ENCODE results near the gene PPDPF. TPM values are rescaled to one million over a fixed set of nuclear protein-coding genes. Genes with fewer than 3 reads are reported as not detected.

Gene PPDPF
- total RNA-seq, 1 experiment from 2014 or later: 148 TPM

DNA sequence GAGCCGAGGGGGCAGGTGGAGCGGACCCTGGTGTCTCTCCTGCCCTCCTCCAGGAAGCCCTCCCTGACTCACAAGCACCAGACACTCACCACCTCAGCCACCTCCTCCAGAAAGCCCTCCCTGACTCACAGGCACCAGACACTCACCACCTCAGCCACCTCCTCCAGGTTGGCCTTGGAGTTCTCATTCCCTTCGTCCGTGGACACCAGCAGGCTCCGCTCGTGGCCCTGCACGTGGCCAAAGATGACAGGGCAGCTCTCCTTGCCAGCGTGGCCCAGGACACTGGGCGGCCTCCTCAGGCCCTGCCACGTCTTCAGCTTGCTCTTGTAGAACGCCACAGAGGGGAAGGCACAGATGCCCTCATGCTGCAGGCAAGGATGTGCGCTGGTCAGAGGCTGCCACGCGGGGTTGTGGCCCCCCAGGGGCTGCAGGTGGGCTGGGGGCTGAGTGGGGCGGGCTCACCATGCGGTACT, 39.8 kb downstream of the PPDPF start:
- no peaks in the 10 kb centered on the region for H3K36me3 ChIP-seq (ENCODE audit: insufficient read depth, low read length, poor library complexity, severe bottlenecking)
- H3K4me1 ChIP-seq (ENCODE audit: insufficient read depth, low read length, poor library complexity, severe bottlenecking): no peaks in the 10 kb centered on the region
- no peaks in the 10 kb centered on the region for H3K27me3 ChIP-seq (replicated peaks; ENCODE audit: insufficient read depth, low read depth, low read length, poor library complexity)
- no peak overlapping the region for H3K27ac ChIP-seq (ENCODE audit: low read depth, low read length, poor library complexity, severe bottlenecking)
- BruUV-seq (replicated peaks): no TSS peak
- ChIA-PET POLR2A (ENCODE audit: low non-redundant PET) (interaction anchor here (0.6 kb wide), 1 partner anchor 1179 kb away, joined by 7 read pairs; no protein-coding TSS in a partner anchor), CTCF (no interaction called here)
- H3K4me3 ChIP-seq (ENCODE audit: low read depth, low read length, poor library complexity, severe bottlenecking): no peak overlapping the region
- DNase-seq (ENCODE audit: low spot score): no peak
- intact Hi-C loops (cut with micrococcal nuclease; ENCODE audit: unreplicated experiment): no loop called here
- H3K9me3 ChIP-seq (ENCODE audit: low read depth, low read length, poor library complexity, severe bottlenecking): no peaks in the 10 kb centered on the region
- TF ChIP-seq EZH2 (IDR thresholded peaks at IDR 0.05; ENCODE audit: borderline replicate concordance, low read depth, low read length, poor library complexity, severe bottlenecking): no peak
- TF ChIP-seq, protein P1, sequence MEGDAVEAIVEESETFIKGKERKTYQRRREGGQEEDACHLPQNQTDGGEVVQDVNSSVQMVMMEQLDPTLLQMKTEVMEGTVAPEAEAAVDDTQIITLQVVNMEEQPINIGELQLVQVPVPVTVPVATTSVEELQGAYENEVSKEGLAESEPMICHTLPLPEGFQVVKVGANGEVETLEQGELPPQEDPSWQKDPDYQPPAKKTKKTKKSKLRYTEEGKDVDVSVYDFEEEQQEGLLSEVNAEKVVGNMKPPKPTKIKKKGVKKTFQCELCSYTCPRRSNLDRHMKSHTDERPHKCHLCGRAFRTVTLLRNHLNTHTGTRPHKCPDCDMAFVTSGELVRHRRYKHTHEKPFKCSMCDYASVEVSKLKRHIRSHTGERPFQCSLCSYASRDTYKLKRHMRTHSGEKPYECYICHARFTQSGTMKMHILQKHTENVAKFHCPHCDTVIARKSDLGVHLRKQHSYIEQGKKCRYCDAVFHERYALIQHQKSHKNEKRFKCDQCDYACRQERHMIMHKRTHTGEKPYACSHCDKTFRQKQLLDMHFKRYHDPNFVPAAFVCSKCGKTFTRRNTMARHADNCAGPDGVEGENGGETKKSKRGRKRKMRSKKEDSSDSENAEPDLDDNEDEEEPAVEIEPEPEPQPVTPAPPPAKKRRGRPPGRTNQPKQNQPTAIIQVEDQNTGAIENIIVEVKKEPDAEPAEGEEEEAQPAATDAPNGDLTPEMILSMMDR (conservative IDR thresholded peaks at IDR 0.05; ENCODE audit: low read depth, low read length): no peak

DNA sequence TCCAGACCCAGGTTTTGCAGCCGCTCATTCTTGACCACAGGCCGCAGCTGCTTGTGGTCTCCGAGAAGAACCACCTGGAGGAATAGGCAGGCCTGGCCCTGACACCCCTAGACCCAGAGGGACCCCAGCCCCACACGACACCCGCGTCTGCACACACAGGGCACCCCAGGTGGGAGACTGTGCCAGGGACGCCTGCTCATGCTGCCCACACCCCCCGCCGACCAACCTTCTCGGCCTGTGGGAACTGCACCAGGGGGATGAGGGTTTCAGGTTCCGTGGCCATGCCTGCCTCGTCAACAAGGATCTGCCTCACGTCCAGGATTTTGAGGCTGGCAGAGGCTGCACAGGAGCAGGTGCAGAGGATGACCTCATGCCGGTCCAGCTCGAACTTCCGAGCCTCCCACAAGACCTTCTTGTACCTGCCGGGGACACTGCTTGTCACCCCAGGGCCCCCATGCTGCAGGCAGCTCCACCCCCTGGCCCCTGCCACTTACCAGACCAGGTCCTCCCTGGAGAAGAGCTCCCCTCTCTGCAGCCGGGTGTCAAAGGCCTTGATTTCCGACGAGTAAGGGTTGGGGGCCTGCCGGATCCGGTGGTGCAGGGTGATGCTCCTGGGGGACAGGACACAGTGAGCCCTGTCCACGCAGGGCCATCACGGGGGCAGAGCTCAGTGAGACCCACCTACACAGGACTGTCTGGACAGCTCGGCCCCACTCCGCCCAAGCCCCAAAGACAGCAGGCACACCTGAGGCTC, 40.5 kb downstream of the PPDPF start:
- CTCF ChIA-PET: no interaction called here
- H3K4me1 ChIP-seq (ENCODE audit: insufficient read depth, low read length, poor library complexity, severe bottlenecking): no peaks in the 10 kb centered on the region
- no peaks in the 10 kb centered on the region for H3K9me3 ChIP-seq (ENCODE audit: low read depth, low read length, poor library complexity, severe bottlenecking)
- intact Hi-C loops (cut with micrococcal nuclease; ENCODE audit: unreplicated experiment): no loop called here
- TF ChIP-seq, protein P1 (conservative IDR thresholded peaks at IDR 0.05; ENCODE audit: low read depth, low read length): no peak
- TF ChIP-seq EZH2 (IDR thresholded peaks at IDR 0.05; ENCODE audit: borderline replicate concordance, low read depth, low read length, poor library complexity, severe bottlenecking): no peak
- BruUV-seq (replicated peaks): no TSS peak
- H3K27ac ChIP-seq (ENCODE audit: low read depth, low read length, poor library complexity, severe bottlenecking): no peak overlapping the region
- H3K4me3 ChIP-seq (ENCODE audit: low read depth, low read length, poor library complexity, severe bottlenecking): no peak overlapping the region
- DNase-seq (ENCODE audit: low spot score): no peak
- no peaks in the 10 kb centered on the region for H3K27me3 ChIP-seq (replicated peaks; ENCODE audit: insufficient read depth, low read depth, low read length, poor library complexity)
- no peaks in the 10 kb centered on the region for H3K36me3 ChIP-seq (ENCODE audit: insufficient read depth, low read length, poor library complexity, severe bottlenecking)
- POLR2A ChIA-PET (ENCODE audit: low non-redundant PET): no interaction called here

DNA sequence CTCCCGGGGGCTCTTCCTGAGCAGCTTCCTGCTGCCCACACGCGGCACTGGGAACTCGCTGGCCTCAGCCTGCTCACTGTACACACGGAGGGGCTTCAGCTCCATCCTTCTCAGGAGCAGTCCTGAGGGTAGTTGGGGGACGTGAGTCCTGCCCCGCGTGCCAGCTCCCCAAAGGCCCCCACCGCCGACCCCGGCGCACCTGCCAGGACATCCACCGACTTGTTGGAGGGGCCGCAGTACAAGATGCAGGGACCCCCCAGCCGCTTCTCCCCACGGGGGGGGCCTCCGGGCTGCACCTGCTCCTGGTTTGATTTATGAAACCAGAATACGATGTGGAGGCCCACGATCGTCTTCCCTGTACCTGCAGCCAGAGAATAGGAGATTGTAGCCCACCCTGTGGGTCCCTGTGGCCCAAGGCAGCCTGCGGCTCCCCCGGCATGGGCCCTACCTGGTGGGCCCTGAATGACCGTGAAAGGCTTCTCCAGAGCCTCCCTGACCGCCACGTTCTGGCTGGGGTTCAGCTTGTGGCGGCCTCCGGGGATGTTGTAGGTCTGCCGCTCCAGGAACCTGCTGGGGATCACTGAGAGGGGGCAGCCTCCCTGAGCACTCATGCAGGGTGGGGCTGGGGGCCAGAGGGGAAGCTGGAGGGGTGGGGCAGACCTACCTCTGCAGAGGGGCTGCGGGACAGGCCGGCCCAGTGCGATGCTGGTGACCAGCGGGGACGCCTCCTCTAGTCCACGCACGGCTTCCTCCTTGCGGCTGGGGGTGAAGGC, 41.2 kb downstream of the PPDPF start:
- DNase-seq (ENCODE audit: low spot score): no peak
- Histone ChIP-seq H3K4me1 (ENCODE audit: insufficient read depth, low read length, poor library complexity, severe bottlenecking) (no peaks in the 10 kb centered on the region), H3K4me3 (ENCODE audit: low read depth, low read length, poor library complexity, severe bottlenecking) (no peak overlapping the region), H3K36me3 (ENCODE audit: insufficient read depth, low read length, poor library complexity, severe bottlenecking) (no peaks in the 10 kb centered on the region), H3K27me3 (replicated peaks; ENCODE audit: insufficient read depth, low read depth, low read length, poor library complexity) (no peaks in the 10 kb centered on the region), H3K9me3 (ENCODE audit: low read depth, low read length, poor library complexity, severe bottlenecking) (no peaks in the 10 kb centered on the region), H3K27ac (ENCODE audit: low read depth, low read length, poor library complexity, severe bottlenecking) (no peak overlapping the region)
- TF ChIP-seq, protein P1 (conservative IDR thresholded peaks at IDR 0.05; ENCODE audit: low read depth, low read length): no peak
- TF ChIP-seq EZH2 (IDR thresholded peaks at IDR 0.05; ENCODE audit: borderline replicate concordance, low read depth, low read length, poor library complexity, severe bottlenecking): no peak
- BruUV-seq (replicated peaks): no TSS peak
- intact Hi-C loops (cut with micrococcal nuclease; ENCODE audit: unreplicated experiment): no loop called here
- POLR2A ChIA-PET (ENCODE audit: low non-redundant PET): no interaction called here
- CTCF ChIA-PET: no interaction called here
